Right atrium auricular region (tissue), 2 donors: ENCODE data around the gene DUSP10. TPM values are rescaled to one million over a fixed set of nuclear protein-coding genes. Genes with fewer than 3 reads are reported as not detected.

Source experiments
- DNase-seq: peaks from one replicate; pipeline ENCODE4 v3.0.0-alpha.2; 2019; ENCODE audit warnings: low spot score
- H3K27ac ChIP-seq, 2 donors: fragments of 200-600 bp; sonication (generic); 1 replicate in 1 of 2; 2 replicates in 1 of 2; pipeline ENCODE4 v1.5.1; 2016 to 2019
- H3K27me3 ChIP-seq, 2 donors: fragments of 200-600 bp; sonication (generic); one replicate each; pipeline versions ENCODE4 v1.5.1 to v1.6.0; 2017 to 2019
- H3K36me3 ChIP-seq: fragments of 200-600 bp; sonication (generic); one replicate; pipeline ENCODE4 v1.5.1; 2016
- H3K4me1 ChIP-seq, 2 donors: fragments of 200-600 bp; sonication (generic); one replicate each; pipeline versions ENCODE4 v1.5.1 to v1.6.0; 2017 to 2019
- H3K4me3 ChIP-seq, 2 donors: fragments of 200-600 bp; sonication (generic); 1 replicate in 1 of 2; 2 replicates in 1 of 2; pipeline ENCODE4 v1.5.1; 2017 to 2019; ENCODE audit warnings: mild to moderate bottlenecking in 1 of 2, moderate library complexity in 1 of 2
- H3K9me3 ChIP-seq, 2 donors: fragments of 200-600 bp; sonication (generic); one replicate each; pipeline ENCODE4 v1.5.1; 2019
- CTCF ChIP-seq, 2 donors: fragments of 200-600 bp; sonication (generic); IDR thresholded peaks; one replicate each; pipeline ENCODE4 v1.5.1; 2019; ENCODE audit warnings: antibody characterized with exemption in 2 of 2
- total RNA-seq, 2 donors: library from RNA; depleted of rRNA; stranded (reverse); fragments of >200 nt; gene quantifications; one replicate each; pipeline ENCODE4 v1.1.0, GENCODE V29; 2016

DUSP10 gene
- total RNA-seq, 2 donors from 2014 or later: 3.3 to 6.4 TPM

DNA sequence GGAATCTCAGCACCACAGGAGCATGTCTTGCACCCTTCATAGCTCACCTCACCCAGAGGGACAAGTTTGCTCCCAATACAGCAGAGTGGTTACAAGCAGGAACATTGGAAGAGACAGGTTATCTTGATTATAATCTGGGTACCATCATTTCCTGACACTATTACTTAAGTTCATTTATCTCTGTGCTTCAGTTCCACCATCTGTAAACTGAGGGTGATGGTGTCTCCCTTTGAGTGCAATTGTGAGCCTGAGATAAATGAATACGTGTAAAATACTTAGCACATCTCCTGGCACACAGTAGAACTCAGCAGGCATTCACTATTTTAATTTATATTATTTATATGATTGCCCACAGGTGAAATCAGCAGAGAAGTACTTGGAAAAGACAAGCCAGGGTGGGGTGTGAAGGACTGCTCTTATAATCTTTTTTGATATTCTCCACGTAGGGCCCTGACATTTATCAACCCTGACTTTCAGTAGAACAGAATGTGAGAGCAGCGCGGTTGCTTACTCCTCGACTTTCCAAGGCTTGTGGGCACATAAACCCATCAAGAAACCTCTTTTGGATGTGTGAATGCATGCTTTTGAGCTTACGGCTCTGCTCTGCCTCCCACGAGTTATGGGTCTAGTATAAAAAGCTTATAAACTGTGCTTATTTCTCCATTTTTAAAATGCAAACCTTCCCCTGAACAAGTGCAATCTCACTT is 34.9 kb downstream of the DUSP10 start:
- TF ChIP-seq CTCF (IDR thresholded peaks at IDR 0.05): no peak
- no peaks in the 10 kb centered on the region for H3K27me3 ChIP-seq
- no peak for DNase-seq
- H3K36me3 ChIP-seq: peaks cover 28% of the 10 kb centered on the region
- H3K4me3 ChIP-seq: no peak overlapping the region
- no peak overlapping the region for H3K27ac ChIP-seq
- H3K9me3 ChIP-seq: no peaks in the 10 kb centered on the region
- H3K4me1 ChIP-seq: peaks cover 0 to 31% of the 10 kb centered on the region in 2 donors

DNA sequence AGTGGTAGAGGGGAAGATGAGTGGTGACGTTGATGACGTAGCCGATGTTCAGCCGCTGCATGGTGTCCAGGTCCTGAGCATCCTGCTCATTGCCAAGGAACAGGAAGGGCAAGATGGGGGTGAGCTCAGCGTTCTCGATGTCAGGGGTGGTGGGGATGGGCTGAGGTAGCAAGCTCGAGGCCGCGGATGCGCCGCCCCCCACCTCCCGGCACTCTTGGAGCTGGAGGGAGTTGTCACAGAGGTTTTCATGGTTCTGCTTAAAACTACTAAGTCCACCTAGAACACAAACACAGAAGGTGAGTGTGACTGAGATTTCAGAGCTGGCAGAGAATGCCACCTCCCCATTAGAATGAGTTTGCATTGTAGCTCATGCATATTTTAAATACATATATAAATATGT is 35.7 kb downstream of the DUSP10 start:
- TF ChIP-seq CTCF (IDR thresholded peaks at IDR 0.05): no peak
- DNase-seq: no peak
- Histone ChIP-seq H3K36me3 (peaks cover 33% of the 10 kb centered on the region), H3K9me3 (no peaks in the 10 kb centered on the region), H3K27me3 (no peaks in the 10 kb centered on the region), H3K4me1 (peaks cover 0 to 25% of the 10 kb centered on the region in 2 donors), H3K4me3 (no peak overlapping the region), H3K27ac (no peak overlapping the region)

- no peak for DNase-seq
- Histone ChIP-seq H3K27me3 (no peaks in the 10 kb centered on the region), H3K27ac (peak overlapping the region; percentile 3 to 40), H3K4me1 (peaks cover 0 to 12% of the 10 kb centered on the region in 2 donors), H3K36me3 (peaks cover 33% of the 10 kb centered on the region), H3K4me3 (no peak overlapping the region), H3K9me3 (no peaks in the 10 kb centered on the region)
- no peak for TF ChIP-seq CTCF (IDR thresholded peaks at IDR 0.05)
These were observed 37.6 kb downstream of the DUSP10 start for GRCh38 chr1:221704306-221704705.

DNA sequence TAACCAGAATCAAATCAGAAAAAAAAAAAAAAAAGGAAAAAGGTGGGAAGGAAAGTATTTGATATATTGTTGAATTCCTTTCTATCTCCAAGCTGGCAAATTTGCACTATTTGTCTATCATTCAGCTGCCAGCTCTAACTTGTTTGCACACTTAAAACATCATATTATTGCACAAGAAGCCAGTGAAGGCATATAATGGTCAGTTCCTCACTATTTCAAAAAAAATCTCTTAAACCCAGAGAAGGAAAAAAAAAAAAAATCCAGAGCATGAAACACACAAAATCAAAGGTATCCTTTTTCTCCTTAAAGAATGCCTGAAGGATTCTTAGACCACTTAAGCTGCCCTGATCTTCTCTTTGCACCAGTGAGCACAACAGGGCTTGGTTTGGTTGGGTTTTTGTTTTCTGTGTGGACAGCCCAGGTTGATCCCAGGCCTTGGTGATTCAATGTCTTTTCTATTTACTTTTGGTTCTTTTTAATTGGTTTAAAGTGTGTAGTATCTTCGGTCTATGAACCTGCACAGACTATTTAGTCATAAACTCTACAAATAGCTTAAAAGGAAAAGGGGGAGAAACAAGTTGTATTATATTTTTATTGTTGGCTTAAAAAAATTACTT is 40.2 kb downstream of the DUSP10 start:
- Histone ChIP-seq H3K9me3 (no peaks in the 10 kb centered on the region), H3K4me3 (no peak overlapping the region), H3K27me3 (no peaks in the 10 kb centered on the region), H3K4me1 (peaks cover 0 to 7% of the 10 kb centered on the region in 2 donors), H3K27ac (no peak overlapping the region), H3K36me3 (peaks cover 33% of the 10 kb centered on the region)
- DNase-seq: no peak
- no peak for TF ChIP-seq CTCF (IDR thresholded peaks at IDR 0.05)

DNA sequence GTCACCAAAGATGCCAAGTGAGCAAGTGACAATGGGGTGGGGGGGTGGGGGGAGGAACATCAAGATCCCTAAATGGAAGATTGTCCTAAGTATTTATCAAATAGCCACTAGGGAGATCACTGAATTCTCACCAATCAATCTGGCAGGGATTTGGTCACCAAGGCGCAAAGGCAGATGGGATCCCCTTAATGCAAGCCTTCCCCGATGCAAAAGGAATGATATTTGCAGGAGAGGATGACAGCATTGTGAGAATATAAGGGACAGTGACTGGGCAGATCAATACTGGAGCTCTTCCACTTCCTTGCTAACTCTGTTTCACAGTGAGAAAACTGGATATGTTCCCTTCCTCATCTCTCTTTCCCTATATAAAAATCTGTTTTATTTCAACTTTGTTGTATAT is 40.9 kb downstream of the DUSP10 start:
- no peak for TF ChIP-seq CTCF (IDR thresholded peaks at IDR 0.05)
- Histone ChIP-seq H3K4me1 (peaks cover 0 to 7% of the 10 kb centered on the region in 2 donors), H3K27me3 (no peaks in the 10 kb centered on the region), H3K27ac (no peak overlapping the region), H3K9me3 (no peaks in the 10 kb centered on the region), H3K36me3 (peaks cover 31% of the 10 kb centered on the region), H3K4me3 (no peak overlapping the region)
- no peak for DNase-seq
